SK-N-SH (cell line): Measurements from ENCODE around the gene FXYD7. TPM values are rescaled to one million over a fixed set of nuclear protein-coding genes. Genes with fewer than 3 reads are reported as not detected.

Experiments
- CTCF ChIA-PET: fragments of 300-600, 350-600 bp; formaldehyde crosslinking; extraction: SDS; loops from one replicate; lab custom pipeline; 2021; lab: Yijun Ruan, JAX
- POLR2A ChIA-PET: fragments of 350-600 bp; sonication (Branson Sonifier 250); formaldehyde crosslinking; extraction: SDS; loops from one replicate; lab custom pipeline; 2020; ENCODE audit warnings: antibody characterized with exemption, inconsistent platforms; lab: Yijun Ruan, JAX
- DNase-seq: peaks from one replicate; pipeline ENCODE4 v3.0.0; 2012
- H2AFZ ChIP-seq: fragments of 200-600 bp; sonication (generic); 2 replicates; pipeline ENCODE4 v1.8.1; 2016; ENCODE audit warnings: antibody characterized with exemption, mild to moderate bottlenecking, low read depth
- H3F3A ChIP-seq: fragments of 200-600 bp; sonication (generic); replicated peaks from 2 replicates; pipeline ENCODE3; 2016; ENCODE audit warnings: antibody characterized with exemption, mild to moderate bottlenecking; ENCODE audit not compliant: insufficient read depth
- H3K27ac ChIP-seq, 2 experiments: fragments of 200-500 bp in 1 of 2; fragments of 200-600 bp in 1 of 2; sonication (Bioruptor generic) in 1 of 2; sonication (generic), shearing (Covaris generic) in 1 of 2; 2 replicates each; pipeline versions ENCODE4 v1.5.1 to v1.6.1; 2014 to 2016; ENCODE audit warnings: low read depth in 2 of 2, inconsistent platforms in 1 of 2, low read length in 1 of 2, mild to moderate bottlenecking in 1 of 2, mixed read lengths in 1 of 2
- H3K27me3 ChIP-seq: fragments of 200-600 bp; sonication (generic), shearing (Covaris generic); 2 replicates; pipeline ENCODE4 v1.6.1; 2016; ENCODE audit warnings: mixed run types; ENCODE audit not compliant: insufficient read depth
- H3K36me3 ChIP-seq, 2 experiments: fragments of 200-500 bp in 1 of 2; fragments of 200-600 bp in 1 of 2; sonication (Bioruptor generic) in 1 of 2; sonication (generic) in 1 of 2; replicated peaks in 1 of 2; 2 replicates each; pipeline versions ENCODE3 to v1.5.1; 2014 to 2016; ENCODE audit warnings: low read length in 1 of 2, mild to moderate bottlenecking in 1 of 2; ENCODE audit not compliant: insufficient read depth in 2 of 2, control insufficient read depth in 1 of 2
- H3K4me1 ChIP-seq, 2 experiments: fragments of 200-500 bp in 1 of 2; fragments of 200-600 bp in 1 of 2; sonication (Bioruptor generic) in 1 of 2; sonication (generic), shearing (Covaris generic) in 1 of 2; 2 replicates each; pipeline versions ENCODE4 v1.5.1 to v1.6.1; 2014 to 2016; ENCODE audit warnings: low read depth in 1 of 2, low read length in 1 of 2, mixed run types in 1 of 2; ENCODE audit not compliant: insufficient read depth in 2 of 2, control insufficient read depth in 1 of 2
- H3K4me2 ChIP-seq: fragments of 200-600 bp; sonication (generic), shearing (Covaris generic); 2 replicates; pipeline ENCODE4 v1.6.1; 2017; ENCODE audit warnings: mixed run types
- H3K4me3 ChIP-seq, 2 experiments: fragments of 200-500 bp in 1 of 2; fragments of 200-600 bp in 1 of 2; sonication (Bioruptor generic) in 1 of 2; sonication (generic), shearing (Covaris generic) in 1 of 2; 2 replicates each; pipeline versions ENCODE4 v1.5.1 to v1.8.1; 2014 to 2016; ENCODE audit warnings: low read depth in 2 of 2, inconsistent platforms in 1 of 2, low read length in 1 of 2, mild to moderate bottlenecking in 1 of 2, mixed read lengths in 1 of 2, moderate library complexity in 1 of 2
- H3K79me2 ChIP-seq: fragments of 200-600 bp; sonication (generic); 2 replicates; pipeline ENCODE4 v1.8.1; 2017; ENCODE audit warnings: mild to moderate bottlenecking; ENCODE audit not compliant: insufficient read depth
- H3K9ac ChIP-seq: fragments of 200-600 bp; sonication (generic); 2 replicates; pipeline ENCODE4 v1.6.1; 2017; ENCODE audit warnings: mixed run types
- H3K9me2 ChIP-seq: fragments of 200-600 bp; sonication (generic); 2 replicates; pipeline ENCODE4 v1.6.1; 2017; ENCODE audit warnings: mixed run types
- H3K9me3 ChIP-seq: fragments of 200-600 bp; sonication (generic); 2 replicates; pipeline ENCODE4 v1.6.1; 2017; ENCODE audit warnings: mixed run types, mild to moderate bottlenecking, moderate library complexity
- H4K20me1 ChIP-seq: fragments of 200-600 bp; sonication (generic); 2 replicates; pipeline ENCODE4 v1.6.1; 2017; ENCODE audit warnings: mild to moderate bottlenecking, mixed run types; ENCODE audit not compliant: insufficient read depth
- ELF1 ChIP-seq: IDR thresholded peaks from 2 replicates; pipeline ENCODE4 v1.4.0; 2012
- EZH2phosphoT487 ChIP-seq: fragments of 200-600 bp; sonication (generic); IDR thresholded peaks from 2 replicates; pipeline ENCODE4 v1.6.1; 2017; ENCODE audit warnings: low read depth, mixed run types, mild to moderate bottlenecking, antibody characterized with exemption, moderate library complexity, borderline replicate concordance
- FOXM1 ChIP-seq: IDR thresholded peaks from 2 replicates; pipeline ENCODE4 v1.4.0; 2012; ENCODE audit warnings: low read depth, mild to moderate bottlenecking
- GABPA ChIP-seq: IDR thresholded peaks from 2 replicates; pipeline ENCODE4 v1.4.0; 2012; ENCODE audit warnings: low read depth, mild to moderate bottlenecking
- GATA2 ChIP-seq: sonication (generic); formaldehyde crosslinking; IDR thresholded peaks from 2 replicates; pipeline ENCODE4 v1.5.0; 2020; ENCODE audit warnings: mild to moderate bottlenecking, missing genetic modification reagents
- MEF2A ChIP-seq: IDR thresholded peaks from 2 replicates; pipeline ENCODE4 v1.4.0; 2012; ENCODE audit warnings: low read depth, borderline replicate concordance
- MXI1 ChIP-seq: IDR thresholded peaks from 2 replicates; pipeline ENCODE4 v1.6.1; 2012; ENCODE audit warnings: mild to moderate bottlenecking, low read depth, low read length, improper control_type of control experiment
- NFIC ChIP-seq: IDR thresholded peaks from 2 replicates; pipeline ENCODE4 v1.4.0; 2012; ENCODE audit warnings: borderline replicate concordance
- NRF1 ChIP-seq: IDR thresholded peaks from 2 replicates; pipeline ENCODE4 v1.6.1; 2012; ENCODE audit warnings: low read depth, mild to moderate bottlenecking, low read length
- RCOR1 ChIP-seq: fragments of 150-350 bp; IDR thresholded peaks from 2 replicates; pipeline ENCODE4 v1.6.1; 2017; ENCODE audit warnings: antibody characterized with exemption, low read length
- SIN3A ChIP-seq: IDR thresholded peaks from 2 replicates; pipeline ENCODE4 v1.6.1; 2012; ENCODE audit warnings: low read depth, mild to moderate bottlenecking, low read length, moderate library complexity, borderline replicate concordance
- TCF12 ChIP-seq: IDR thresholded peaks from 2 replicates; pipeline ENCODE4 v1.4.0; 2012
- YY1 ChIP-seq: IDR thresholded peaks from 2 replicates; pipeline ENCODE4 v1.4.0; 2012; ENCODE audit warnings: low read depth, mild to moderate bottlenecking
- WGBS: methylation state at CpG from one replicate; pipeline ENCODE4 v1.1.6; 2017; ENCODE audit warnings: low lambda C conversion rate; 5-methylcytosine and 5-hydroxymethylcytosine counted together
- polyA plus RNA-seq, 3 experiments: library from polyadenylated mRNA; depleted of rRNA; stranded (reverse); fragments of >200 nt; gene quantifications; 2 replicates each; pipeline ENCODE4 v1.2.3, GENCODE V29; 2012
- TF ChIP-seq, protein P1 (sequence below): fragments of 150-350 bp; IDR thresholded peaks from 2 replicates; pipeline ENCODE4 v1.6.1; 2017; ENCODE audit warnings: antibody characterized with exemption, low read length, low read depth, borderline replicate concordance
- TF ChIP-seq, protein P2 (sequence below): IDR thresholded peaks from 2 replicates; pipeline ENCODE4 v1.4.0; 2012; ENCODE audit warnings: low read depth, borderline replicate concordance
- TF ChIP-seq, protein P3 (sequence below): IDR thresholded peaks from 2 replicates; pipeline ENCODE4; 2012
- TF ChIP-seq, protein P4 (sequence below): IDR thresholded peaks from 2 replicates; pipeline ENCODE4 v1.6.1; 2012; ENCODE audit warnings: mild to moderate bottlenecking, low read depth, low read length, moderate library complexity

Gene FXYD7
- polyA plus RNA-seq, 1 of the 3 experiments (the other 2 are of a cell fraction): 0.44 TPM

- TF ChIP-seq MXI1 (no peak), GABPA (no peak), GATA2 (no peak), RCOR1 (no peak)
- TF ChIP-seq, all 33 proteins: peak for 0
Observed at GRCh38 chr19:35098413-35099049, 44.5 kb upstream of the FXYD7 start (continued).

- no peaks in the 10 kb centered on the region for H3F3A ChIP-seq
- no peaks in the 10 kb centered on the region for H4K20me1 ChIP-seq
- no peaks in the 10 kb centered on the region for H3K79me2 ChIP-seq
- no peak for DNase-seq
- H3K36me3 ChIP-seq: no peaks in the 10 kb centered on the region
- H3K9me2 ChIP-seq: no peaks in the 10 kb centered on the region
- H3K9ac ChIP-seq: no peak overlapping the region
- TF ChIP-seq, protein P1, sequence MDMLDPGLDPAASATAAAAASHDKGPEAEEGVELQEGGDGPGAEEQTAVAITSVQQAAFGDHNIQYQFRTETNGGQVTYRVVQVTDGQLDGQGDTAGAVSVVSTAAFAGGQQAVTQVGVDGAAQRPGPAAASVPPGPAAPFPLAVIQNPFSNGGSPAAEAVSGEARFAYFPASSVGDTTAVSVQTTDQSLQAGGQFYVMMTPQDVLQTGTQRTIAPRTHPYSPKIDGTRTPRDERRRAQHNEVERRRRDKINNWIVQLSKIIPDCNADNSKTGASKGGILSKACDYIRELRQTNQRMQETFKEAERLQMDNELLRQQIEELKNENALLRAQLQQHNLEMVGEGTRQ: no peak
- TF ChIP-seq YY1 (no peak), GABPA (no peak), MXI1 (no peak), FOXM1 (no peak)
- TF ChIP-seq, protein P2, sequence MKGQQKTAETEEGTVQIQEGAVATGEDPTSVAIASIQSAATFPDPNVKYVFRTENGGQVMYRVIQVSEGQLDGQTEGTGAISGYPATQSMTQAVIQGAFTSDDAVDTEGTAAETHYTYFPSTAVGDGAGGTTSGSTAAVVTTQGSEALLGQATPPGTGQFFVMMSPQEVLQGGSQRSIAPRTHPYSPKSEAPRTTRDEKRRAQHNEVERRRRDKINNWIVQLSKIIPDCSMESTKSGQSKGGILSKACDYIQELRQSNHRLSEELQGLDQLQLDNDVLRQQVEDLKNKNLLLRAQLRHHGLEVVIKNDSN: no peak
- TF ChIP-seq, all 33 proteins: peak for 0
- POLR2A ChIA-PET: no interaction called here
- H3K9me3 ChIP-seq: no peaks in the 10 kb centered on the region
- CTCF ChIA-PET: interaction anchor here (0.9 to 5.2 kb wide), 8 partner anchors 10 to 70 kb away, joined by 3 to 27 read pairs (median 5); partner anchors contain the start of gene LGI4
- H2AFZ ChIP-seq: no peak overlapping the region
- H3K27ac ChIP-seq: no peak overlapping the region
- WGBS: 72% methylated on average over 18 of the region's 21 CpGs
- no peaks in the 10 kb centered on the region for H3K27me3 ChIP-seq
- no peaks in the 10 kb centered on the region; a peak in 1 of 4 replicates for H3K4me1 ChIP-seq
- no peak overlapping the region for H3K4me3 ChIP-seq
- no peak overlapping the region for H3K4me2 ChIP-seq
Observed at GRCh38 chr19:35099155-35099896, 43.7 kb upstream of the FXYD7 start.

DNA sequence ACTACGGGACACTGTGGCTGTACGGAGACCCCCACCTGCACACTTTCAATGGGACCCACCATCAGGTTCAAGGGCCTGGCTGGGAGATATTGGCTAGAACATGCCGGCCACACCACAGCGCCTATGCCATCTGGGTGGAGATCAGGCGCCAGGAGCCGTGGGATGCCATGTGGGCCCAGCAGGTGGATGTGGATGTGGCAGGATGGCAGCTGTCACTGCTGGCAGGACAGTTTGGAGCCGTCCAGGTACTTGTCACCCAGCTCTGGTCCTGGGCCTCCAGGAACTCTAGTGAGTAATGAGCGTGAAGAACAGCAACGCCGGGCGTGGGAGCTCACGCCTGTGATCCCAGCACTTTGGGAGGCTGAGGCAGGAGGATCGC is 43.2 kb upstream of the FXYD7 start:
- no peaks in the 10 kb centered on the region for H3K27me3 ChIP-seq
- 89% methylated on average over 8 of the region's 13 CpGs for WGBS
- no peak for DNase-seq
- H3K9me3 ChIP-seq: no peaks in the 10 kb centered on the region
- no peaks in the 10 kb centered on the region for H4K20me1 ChIP-seq
- H3K4me2 ChIP-seq: no peak overlapping the region
- no peak overlapping the region for H2AFZ ChIP-seq
- H3K36me3 ChIP-seq: no peaks in the 10 kb centered on the region
- CTCF ChIA-PET: interaction anchor here (0.9 to 5.2 kb wide), 7 partner anchors 8 to 55 kb away, joined by 3 to 27 read pairs (median 8); partner anchors contain the start of gene LGI4
- H3K27ac ChIP-seq: no peak overlapping the region
- no peaks in the 10 kb centered on the region for H3K9me2 ChIP-seq
- no peak overlapping the region for H3K4me3 ChIP-seq
- H3F3A ChIP-seq: no peaks in the 10 kb centered on the region
- H3K4me1 ChIP-seq: no peaks in the 10 kb centered on the region; a peak in 1 of 4 replicates
- POLR2A ChIA-PET: no interaction called here
- H3K9ac ChIP-seq: no peak overlapping the region
- H3K79me2 ChIP-seq: no peaks in the 10 kb centered on the region
- no peak for TF ChIP-seq ELF1
- TF ChIP-seq, protein P3, sequence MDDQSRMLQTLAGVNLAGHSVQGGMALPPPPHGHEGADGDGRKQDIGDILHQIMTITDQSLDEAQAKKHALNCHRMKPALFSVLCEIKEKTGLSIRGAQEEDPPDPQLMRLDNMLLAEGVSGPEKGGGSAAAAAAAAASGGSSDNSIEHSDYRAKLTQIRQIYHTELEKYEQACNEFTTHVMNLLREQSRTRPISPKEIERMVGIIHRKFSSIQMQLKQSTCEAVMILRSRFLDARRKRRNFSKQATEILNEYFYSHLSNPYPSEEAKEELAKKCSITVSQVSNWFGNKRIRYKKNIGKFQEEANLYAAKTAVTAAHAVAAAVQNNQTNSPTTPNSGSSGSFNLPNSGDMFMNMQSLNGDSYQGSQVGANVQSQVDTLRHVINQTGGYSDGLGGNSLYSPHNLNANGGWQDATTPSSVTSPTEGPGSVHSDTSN: no peak
- TF ChIP-seq NFIC: no peak
- no peak for TF ChIP-seq SIN3A
- TF ChIP-seq GABPA: no peak
- TF ChIP-seq MXI1: no peak
- TF ChIP-seq, protein P4, sequence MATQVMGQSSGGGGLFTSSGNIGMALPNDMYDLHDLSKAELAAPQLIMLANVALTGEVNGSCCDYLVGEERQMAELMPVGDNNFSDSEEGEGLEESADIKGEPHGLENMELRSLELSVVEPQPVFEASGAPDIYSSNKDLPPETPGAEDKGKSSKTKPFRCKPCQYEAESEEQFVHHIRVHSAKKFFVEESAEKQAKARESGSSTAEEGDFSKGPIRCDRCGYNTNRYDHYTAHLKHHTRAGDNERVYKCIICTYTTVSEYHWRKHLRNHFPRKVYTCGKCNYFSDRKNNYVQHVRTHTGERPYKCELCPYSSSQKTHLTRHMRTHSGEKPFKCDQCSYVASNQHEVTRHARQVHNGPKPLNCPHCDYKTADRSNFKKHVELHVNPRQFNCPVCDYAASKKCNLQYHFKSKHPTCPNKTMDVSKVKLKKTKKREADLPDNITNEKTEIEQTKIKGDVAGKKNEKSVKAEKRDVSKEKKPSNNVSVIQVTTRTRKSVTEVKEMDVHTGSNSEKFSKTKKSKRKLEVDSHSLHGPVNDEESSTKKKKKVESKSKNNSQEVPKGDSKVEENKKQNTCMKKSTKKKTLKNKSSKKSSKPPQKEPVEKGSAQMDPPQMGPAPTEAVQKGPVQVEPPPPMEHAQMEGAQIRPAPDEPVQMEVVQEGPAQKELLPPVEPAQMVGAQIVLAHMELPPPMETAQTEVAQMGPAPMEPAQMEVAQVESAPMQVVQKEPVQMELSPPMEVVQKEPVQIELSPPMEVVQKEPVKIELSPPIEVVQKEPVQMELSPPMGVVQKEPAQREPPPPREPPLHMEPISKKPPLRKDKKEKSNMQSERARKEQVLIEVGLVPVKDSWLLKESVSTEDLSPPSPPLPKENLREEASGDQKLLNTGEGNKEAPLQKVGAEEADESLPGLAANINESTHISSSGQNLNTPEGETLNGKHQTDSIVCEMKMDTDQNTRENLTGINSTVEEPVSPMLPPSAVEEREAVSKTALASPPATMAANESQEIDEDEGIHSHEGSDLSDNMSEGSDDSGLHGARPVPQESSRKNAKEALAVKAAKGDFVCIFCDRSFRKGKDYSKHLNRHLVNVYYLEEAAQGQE: no peak
- TF ChIP-seq NRF1: no peak
- TF ChIP-seq, protein P2: no peak
- no peak for TF ChIP-seq MEF2A
- TF ChIP-seq EZH2phosphoT487: no peak
- no peak for TF ChIP-seq TCF12
- TF ChIP-seq FOXM1: no peak
